ENCODE measurements around the gene MRGPRX2.

MRGPRX2 gene

DNA sequence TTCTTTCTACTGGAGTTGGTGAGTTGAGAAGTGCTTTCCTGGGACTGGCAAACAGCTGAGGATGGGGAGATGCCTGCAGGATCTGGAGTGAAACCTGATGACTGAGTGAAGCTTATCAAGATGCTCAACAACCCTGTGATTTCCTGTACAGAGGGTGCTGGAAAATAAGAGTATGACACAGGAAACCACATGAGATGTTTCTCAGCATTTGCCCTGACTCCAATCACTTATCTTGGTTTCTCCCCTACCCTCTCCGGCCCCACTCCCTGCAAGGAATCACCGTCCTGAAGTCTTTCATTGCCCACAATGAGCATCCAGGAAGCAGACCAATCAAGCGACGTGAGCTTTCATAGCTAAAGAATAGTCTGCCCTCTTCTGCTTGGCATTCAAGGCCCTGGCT lies at the start of gene MRGPRX2:
Gene MRGPRX2, minus strand, starts transcription at position 89 of the 400 bp plus-strand sequence. CDS start 4,315 bp downstream, outside the sequence.
- no peak within 1 kb of the TSS for H3K4me3 ChIP-seq (ENCODE audit: low read depth, low read length)
- no peak for DNase-seq (ENCODE audit: low read depth, low spot score)
- in situ Hi-C loops (cut with HindIII; ENCODE audit: low sequenced_read_pairs) = no loop called here
- TF ChIP-seq, protein P1, sequence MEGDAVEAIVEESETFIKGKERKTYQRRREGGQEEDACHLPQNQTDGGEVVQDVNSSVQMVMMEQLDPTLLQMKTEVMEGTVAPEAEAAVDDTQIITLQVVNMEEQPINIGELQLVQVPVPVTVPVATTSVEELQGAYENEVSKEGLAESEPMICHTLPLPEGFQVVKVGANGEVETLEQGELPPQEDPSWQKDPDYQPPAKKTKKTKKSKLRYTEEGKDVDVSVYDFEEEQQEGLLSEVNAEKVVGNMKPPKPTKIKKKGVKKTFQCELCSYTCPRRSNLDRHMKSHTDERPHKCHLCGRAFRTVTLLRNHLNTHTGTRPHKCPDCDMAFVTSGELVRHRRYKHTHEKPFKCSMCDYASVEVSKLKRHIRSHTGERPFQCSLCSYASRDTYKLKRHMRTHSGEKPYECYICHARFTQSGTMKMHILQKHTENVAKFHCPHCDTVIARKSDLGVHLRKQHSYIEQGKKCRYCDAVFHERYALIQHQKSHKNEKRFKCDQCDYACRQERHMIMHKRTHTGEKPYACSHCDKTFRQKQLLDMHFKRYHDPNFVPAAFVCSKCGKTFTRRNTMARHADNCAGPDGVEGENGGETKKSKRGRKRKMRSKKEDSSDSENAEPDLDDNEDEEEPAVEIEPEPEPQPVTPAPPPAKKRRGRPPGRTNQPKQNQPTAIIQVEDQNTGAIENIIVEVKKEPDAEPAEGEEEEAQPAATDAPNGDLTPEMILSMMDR (IDR thresholded peaks at IDR 0.05; ENCODE audit: low read depth, low read length) = no peak

DNA sequence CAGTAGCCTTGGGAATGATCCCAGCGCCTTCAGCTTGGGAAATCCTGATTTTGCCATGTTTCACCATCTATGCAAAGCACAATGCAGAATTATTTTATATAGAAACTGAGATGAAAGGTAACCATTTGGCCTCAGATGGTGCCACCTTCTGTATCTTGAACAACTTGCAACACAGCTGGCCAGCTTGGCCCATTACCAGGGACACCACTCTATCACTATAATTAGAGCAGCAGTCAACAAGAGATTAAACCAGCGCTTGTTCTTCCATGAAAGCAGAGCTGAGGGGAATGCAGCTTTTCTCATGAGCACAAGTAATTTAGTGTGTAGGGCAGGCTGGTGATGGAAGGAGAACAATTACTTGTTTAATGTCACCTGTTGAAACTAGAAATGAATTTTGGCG lies 49.8 kb upstream of the MRGPRX2 start:
- TF ChIP-seq, protein P1 (IDR thresholded peaks at IDR 0.05; ENCODE audit: low read depth, low read length) = no peak
- in situ Hi-C loops (cut with HindIII; ENCODE audit: low sequenced_read_pairs) = no loop called here
- H3K4me3 ChIP-seq (ENCODE audit: low read depth, low read length) = no peak overlapping the region

DNA sequence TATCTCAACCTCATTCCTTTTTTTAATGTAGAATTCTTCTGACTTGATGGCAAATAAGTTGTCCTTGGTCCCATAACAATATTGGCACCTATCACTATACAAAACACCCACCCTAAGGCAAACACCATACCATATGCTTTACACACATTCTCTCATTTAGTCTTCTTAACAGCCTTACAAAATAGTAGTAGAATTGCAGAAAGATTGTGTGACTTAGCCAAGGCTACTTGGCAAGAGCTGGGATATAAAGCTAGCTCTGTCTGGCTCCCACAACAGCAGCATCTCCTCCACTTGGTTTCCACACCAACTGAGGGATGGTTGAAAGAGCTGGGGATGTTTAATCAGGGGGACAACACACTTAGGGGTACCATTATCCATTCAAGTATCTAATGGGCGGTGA lies 46.6 kb upstream of the MRGPRX2 start:
- DNase-seq (ENCODE audit: low read depth, low spot score) = no peak
- in situ Hi-C loops (cut with HindIII; ENCODE audit: low sequenced_read_pairs) = no loop called here
- TF ChIP-seq, protein P1 (IDR thresholded peaks at IDR 0.05; ENCODE audit: low read depth, low read length) = no peak
- no peak overlapping the region for H3K4me3 ChIP-seq (ENCODE audit: low read depth, low read length)

More for the DNA sequence above, 49.8 kb upstream of the MRGPRX2 start:
- DNase-seq (ENCODE audit: low read depth, low spot score) = no peak

DNA sequence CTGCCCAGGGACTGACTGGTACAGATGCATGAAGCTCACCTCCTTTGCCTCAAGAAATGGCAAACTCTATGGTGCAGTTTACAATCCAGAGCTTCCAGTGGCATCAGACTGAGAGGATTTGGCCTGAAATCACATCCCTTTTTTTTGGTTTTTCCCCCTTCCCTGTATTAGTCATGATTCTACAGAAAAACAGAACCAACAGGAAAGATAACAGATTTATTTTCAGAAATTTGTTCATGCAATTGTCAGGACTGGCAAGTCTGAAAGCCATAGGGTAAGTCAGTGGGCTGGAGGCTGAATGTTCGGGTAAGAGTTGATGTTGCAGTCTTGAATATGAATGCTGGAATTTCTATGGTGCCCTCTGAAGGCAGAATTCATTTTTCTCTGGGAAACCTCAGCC lies 44.5 kb upstream of the MRGPRX2 start:
- in situ Hi-C loops (cut with HindIII; ENCODE audit: low sequenced_read_pairs) = no loop called here
- no peak for DNase-seq (ENCODE audit: low read depth, low spot score)
- TF ChIP-seq, protein P1 (IDR thresholded peaks at IDR 0.05; ENCODE audit: low read depth, low read length) = no peak
- no peak overlapping the region for H3K4me3 ChIP-seq (ENCODE audit: low read depth, low read length)

DNA sequence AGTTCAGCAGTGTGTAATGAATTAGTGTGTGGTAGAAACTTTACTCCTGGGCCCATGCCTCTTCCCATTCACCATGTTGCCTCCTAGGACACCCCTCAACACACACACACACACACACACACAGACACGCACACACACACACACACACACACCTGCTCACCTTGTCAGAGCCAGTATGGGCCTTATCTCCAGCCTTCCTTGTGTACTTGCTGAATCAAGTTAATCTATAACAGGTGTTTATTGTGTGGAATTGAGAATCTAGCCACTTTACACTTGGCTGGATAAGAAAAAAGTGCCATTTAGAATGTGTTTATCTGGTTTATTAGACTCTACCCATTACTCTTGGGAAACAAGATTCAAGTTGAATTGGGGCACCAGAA lies 42.0 kb upstream of the MRGPRX2 start:
- in situ Hi-C loops (cut with HindIII; ENCODE audit: low sequenced_read_pairs) = no loop called here
- H3K4me3 ChIP-seq (ENCODE audit: low read depth, low read length) = no peak overlapping the region
- TF ChIP-seq, protein P1 (IDR thresholded peaks at IDR 0.05; ENCODE audit: low read depth, low read length) = no peak
- no peak for DNase-seq (ENCODE audit: low read depth, low spot score)

DNA sequence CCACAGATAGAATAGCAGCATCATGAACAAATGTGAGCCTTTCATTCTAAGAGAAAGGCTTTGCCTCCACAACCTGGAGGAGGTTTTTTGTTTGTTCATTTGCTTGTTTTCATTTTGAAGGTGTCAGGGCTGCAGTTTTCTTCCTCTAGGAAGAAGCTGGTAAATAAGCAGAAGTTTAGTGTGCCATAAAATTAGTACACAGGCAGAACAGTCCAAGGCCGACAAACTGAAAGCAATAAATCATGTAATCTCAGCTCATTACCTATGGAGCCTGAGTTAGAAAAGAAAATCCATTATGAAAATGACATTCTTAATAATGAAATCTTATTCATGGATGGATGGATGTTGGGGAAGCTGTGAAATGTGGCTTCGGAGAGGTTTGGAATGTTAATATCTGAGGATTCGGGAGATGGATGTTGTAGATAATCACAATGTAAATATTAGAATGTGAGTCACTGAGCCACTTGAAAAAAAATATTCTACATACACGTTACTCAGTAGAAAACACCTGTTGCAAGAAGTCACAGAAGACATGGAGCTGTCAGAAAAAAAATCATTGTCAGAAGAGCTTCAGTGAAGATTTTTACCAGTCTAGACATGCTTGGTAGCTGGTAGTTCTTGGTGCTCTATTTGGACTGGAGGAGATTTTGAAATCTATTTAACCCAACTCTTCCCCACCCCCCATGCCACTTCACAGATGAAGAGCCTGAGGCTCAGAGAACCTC lies 41.4 kb upstream of the MRGPRX2 start:
- DNase-seq (ENCODE audit: low read depth, low spot score) = no peak
- in situ Hi-C loops (cut with HindIII; ENCODE audit: low sequenced_read_pairs) = no loop called here
- TF ChIP-seq, protein P1 (IDR thresholded peaks at IDR 0.05; ENCODE audit: low read depth, low read length) = no peak

More for the DNA sequence above, 41.4 kb upstream of the MRGPRX2 start:
- H3K4me3 ChIP-seq (ENCODE audit: low read depth, low read length) = no peak overlapping the region
